CD4-positive, alpha-beta T cell treated with Interleukin-15 for 1 hour (primary cell): ENCODE results near the gene CNNM1.

ENCODE experiments used
- DNase-seq: peaks from one replicate; pipeline ENCODE4 v3.0.0-alpha.2; 2020

Gene CNNM1

GRCh38 chr10:99424656-99425055 is 95.5 kb downstream of the CNNM1 start:
- no peak for DNase-seq

GRCh38 chr10:99425204-99425603 is 96.0 kb downstream of the CNNM1 start:
- no peak for DNase-seq

- no peak for DNase-seq
Observed at GRCh38 chr10:99426689-99427088, 97.5 kb downstream of the CNNM1 start.

GRCh38 chr10:99427566-99428190 is 98.5 kb downstream of the CNNM1 start:
- no peak for DNase-seq

- no peak for DNase-seq
Observed at GRCh38 chr10:99429517-99430095, 100.5 kb downstream of the CNNM1 start.

GRCh38 chr10:99430116-99430450 is 100.9 kb downstream of the CNNM1 start:
- DNase-seq = no peak

- DNase-seq = peak; percentile 95
Observed at GRCh38 chr10:99430451-99431189, 101.5 kb downstream of the CNNM1 start, which contains the start of gene GOT1. Gene GOT1 (minus strand): TSS chr10:99430624. CDS start chr10:99430565, 59 bp downstream.

GRCh38 chr10:99431190-99431760 is 102.1 kb downstream of the CNNM1 start:
- DNase-seq = peak; percentile 36

- DNase-seq = no peak
Observed at GRCh38 chr10:99432047-99432446, 102.9 kb downstream of the CNNM1 start.

- no peak for DNase-seq
Observed at GRCh38 chr10:99432881-99433280, 103.7 kb downstream of the CNNM1 start.

GRCh38 chr10:99433378-99434020 is 104.3 kb downstream of the CNNM1 start:
- no peak for DNase-seq

- no peak for DNase-seq
Observed at GRCh38 chr10:99435986-99436638, 107.0 kb downstream of the CNNM1 start.

GRCh38 chr10:99438890-99439289 is 109.7 kb downstream of the CNNM1 start:
- DNase-seq = no peak

GRCh38 chr10:99442394-99442793 is 113.2 kb downstream of the CNNM1 start:
- no peak for DNase-seq

GRCh38 chr10:99443500-99443899 is 114.3 kb downstream of the CNNM1 start:
- DNase-seq = no peak
